Prostate gland (tissue), 2 donors: ENCODE results near the gene LIM2. TPM values are rescaled to one million over a fixed set of nuclear protein-coding genes. Genes with fewer than 3 reads are reported as not detected.

ENCODE experiments used
- DNase-seq: peaks from one replicate; pipeline ENCODE4 v3.0.0-alpha.2; 2019; ENCODE audit warnings: low spot score
- H3K27ac ChIP-seq, 2 donors: fragments of 200-600 bp; sonication (generic); 2 replicates each; pipeline ENCODE4 v1.5.1; 2017 to 2019
- H3K27me3 ChIP-seq: fragments of 200-600 bp; sonication (generic); replicated peaks from 2 replicates; pipeline ENCODE4 v1.5.1; 2019; ENCODE audit not compliant: insufficient read depth
- H3K36me3 ChIP-seq, 2 donors: fragments of 200-600 bp; sonication (generic); 1 replicate in 1 of 2; 2 replicates in 1 of 2; pipeline versions ENCODE4 v1.5.1 to v1.8.1; 2017 to 2019
- H3K4me1 ChIP-seq: fragments of 200-600 bp; sonication (generic); replicated peaks from 2 replicates; pipeline ENCODE4 v1.5.1; 2019
- H3K4me3 ChIP-seq, 2 donors: fragments of 200-600 bp; sonication (generic); 2 replicates each; pipeline ENCODE4 v1.5.1; 2017 to 2019
- H3K9me3 ChIP-seq: fragments of 200-600 bp; sonication (generic); 2 replicates; pipeline ENCODE4 v1.5.1; 2017
- POLR2A ChIP-seq: fragments of 450-650 bp; IDR thresholded peaks from one replicate; pipeline ENCODE4 v1.6.1; 2016; ENCODE audit warnings: antibody characterized with exemption, mild to moderate bottlenecking
- POLR2AphosphoS5 ChIP-seq: sonication (generic); formaldehyde crosslinking; IDR thresholded peaks from one replicate; pipeline ENCODE4 v1.6.1; 2017; ENCODE audit warnings: antibody characterized with exemption
- WGBS: methylation state at CpG from one replicate; pipeline ENCODE4 v1.1.5; 2018; 5-methylcytosine and 5-hydroxymethylcytosine counted together
- intact Hi-C: fragments of 100-400 bp; cut with DNase I; formaldehyde crosslinking; loops from one replicate; pipeline ENCODE4 v1.14.2; 2022
- total RNA-seq, 2 donors: library from RNA; depleted of rRNA; stranded (reverse); fragments of >200 nt; gene quantifications; one replicate each; pipeline ENCODE4 v1.1.0, GENCODE V29; 2016
- TF ChIP-seq, protein P1 (sequence below), 4 experiments: fragments of 200-600 bp in 2 of 4; fragments of 450-650 bp in 2 of 4; sonication (generic) in 2 of 4; IDR thresholded peaks; 1 replicate in 3 of 4; 2 replicates in 1 of 4; pipeline ENCODE4 v1.5.1; 2016 to 2019; ENCODE audit warnings: antibody characterized with exemption in 4 of 4, mild to moderate bottlenecking in 2 of 4, moderate library complexity in 2 of 4

Gene LIM2, protein sequence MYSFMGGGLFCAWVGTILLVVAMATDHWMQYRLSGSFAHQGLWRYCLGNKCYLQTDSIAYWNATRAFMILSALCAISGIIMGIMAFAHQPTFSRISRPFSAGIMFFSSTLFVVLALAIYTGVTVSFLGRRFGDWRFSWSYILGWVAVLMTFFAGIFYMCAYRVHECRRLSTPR
- total RNA-seq = not detected

DNA sequence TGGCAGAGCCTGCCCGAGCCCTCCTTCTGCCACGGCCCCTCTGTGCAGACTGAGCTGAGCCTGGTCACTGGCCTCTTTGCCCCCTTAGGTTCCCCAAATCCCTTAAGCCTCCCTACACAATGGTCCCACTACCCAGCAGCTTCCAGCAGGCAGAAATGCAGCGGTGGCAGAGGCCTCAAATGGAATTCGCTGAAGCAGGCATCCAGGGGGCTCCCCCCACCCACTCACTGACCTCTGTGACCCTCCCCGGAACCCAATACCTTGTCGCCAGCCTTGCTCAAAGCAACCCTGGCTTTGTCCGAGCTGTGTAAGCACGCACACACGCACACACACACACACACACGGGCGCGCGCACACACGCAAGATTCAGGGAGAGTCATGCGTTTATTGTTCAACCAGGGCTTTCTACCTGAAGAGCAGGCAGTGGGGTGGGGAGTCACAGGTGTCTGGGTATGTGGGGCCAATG lies at the start of gene LIM2:
Gene LIM2 (minus strand): TSS at position 51 of the 466 bp plus-strand sequence. CDS start 531 bp downstream, outside the sequence.
- 65% methylated on average over 15 of the region's 15 CpGs for WGBS
- no peak within 1 kb of the TSS for H3K4me3 ChIP-seq
- TF ChIP-seq POLR2A = no peak
- TF ChIP-seq, protein P1, sequence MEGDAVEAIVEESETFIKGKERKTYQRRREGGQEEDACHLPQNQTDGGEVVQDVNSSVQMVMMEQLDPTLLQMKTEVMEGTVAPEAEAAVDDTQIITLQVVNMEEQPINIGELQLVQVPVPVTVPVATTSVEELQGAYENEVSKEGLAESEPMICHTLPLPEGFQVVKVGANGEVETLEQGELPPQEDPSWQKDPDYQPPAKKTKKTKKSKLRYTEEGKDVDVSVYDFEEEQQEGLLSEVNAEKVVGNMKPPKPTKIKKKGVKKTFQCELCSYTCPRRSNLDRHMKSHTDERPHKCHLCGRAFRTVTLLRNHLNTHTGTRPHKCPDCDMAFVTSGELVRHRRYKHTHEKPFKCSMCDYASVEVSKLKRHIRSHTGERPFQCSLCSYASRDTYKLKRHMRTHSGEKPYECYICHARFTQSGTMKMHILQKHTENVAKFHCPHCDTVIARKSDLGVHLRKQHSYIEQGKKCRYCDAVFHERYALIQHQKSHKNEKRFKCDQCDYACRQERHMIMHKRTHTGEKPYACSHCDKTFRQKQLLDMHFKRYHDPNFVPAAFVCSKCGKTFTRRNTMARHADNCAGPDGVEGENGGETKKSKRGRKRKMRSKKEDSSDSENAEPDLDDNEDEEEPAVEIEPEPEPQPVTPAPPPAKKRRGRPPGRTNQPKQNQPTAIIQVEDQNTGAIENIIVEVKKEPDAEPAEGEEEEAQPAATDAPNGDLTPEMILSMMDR (IDR thresholded peaks at IDR 0.05) = no peak
- TF ChIP-seq POLR2AphosphoS5 = no peak
- intact Hi-C loops = no loop called here
- no peaks in the 10 kb centered on the region for H3K9me3 ChIP-seq
- DNase-seq = no peak
- H3K36me3 ChIP-seq = no peaks in the 10 kb centered on the region
- no peaks in the 10 kb centered on the region for H3K4me1 ChIP-seq
- H3K27me3 ChIP-seq = no peaks in the 10 kb centered on the region
- H3K27ac ChIP-seq = no peak within 1 kb of the TSS

DNA sequence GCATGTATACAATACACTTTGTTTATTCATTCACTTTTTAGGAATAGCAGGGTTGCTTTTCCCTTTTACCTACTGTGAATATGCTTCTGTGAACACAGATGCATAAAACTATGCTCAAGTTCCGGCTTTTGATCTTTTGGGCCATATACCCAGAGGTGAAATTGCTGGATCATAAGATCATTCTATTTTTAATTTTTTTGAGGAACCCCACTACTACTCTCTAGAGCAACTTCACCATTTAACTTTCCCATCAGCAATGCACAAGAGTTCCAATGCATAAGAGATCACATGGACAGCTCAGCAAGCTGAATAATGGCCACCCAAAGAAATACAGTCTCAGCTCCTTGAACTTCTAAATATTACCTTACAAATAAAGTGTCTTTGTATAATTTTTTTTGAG lies 46.7 kb upstream of the LIM2 start:
- 79% methylated on average over 1 of the region's 1 CpG for WGBS
- DNase-seq = no peak
- no peaks in the 10 kb centered on the region for H3K27me3 ChIP-seq

DNA sequence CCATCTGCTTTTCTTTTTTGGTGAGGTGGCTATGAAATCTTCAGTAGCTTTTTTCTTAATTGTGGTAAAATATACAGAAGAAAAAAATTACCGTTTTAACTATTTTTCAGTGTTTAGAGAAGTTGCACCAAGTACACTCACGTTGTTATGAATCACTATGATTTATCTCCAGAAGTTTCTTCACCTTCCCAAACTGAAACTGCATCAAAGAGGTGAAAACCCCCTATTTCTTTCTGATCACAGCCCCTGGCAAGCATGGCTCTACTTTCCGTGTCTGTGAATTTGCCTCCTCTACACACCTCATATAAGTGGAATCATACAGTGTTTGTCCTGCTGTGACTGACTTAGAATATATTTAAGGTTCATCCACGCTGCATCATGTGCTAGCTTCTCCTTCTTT lies 45.3 kb upstream of the LIM2 start:
- intact Hi-C loops = no loop called here

More for the DNA sequence above, 46.7 kb upstream of the LIM2 start:
- H3K9me3 ChIP-seq = no peaks in the 10 kb centered on the region
- no peaks in the 10 kb centered on the region for H3K36me3 ChIP-seq
- intact Hi-C loops = no loop called here
- TF ChIP-seq POLR2AphosphoS5 (no peak), POLR2A (no peak)
- TF ChIP-seq, protein P1 (IDR thresholded peaks at IDR 0.05) = no peak
- no peak overlapping the region for H3K4me3 ChIP-seq
- H3K4me1 ChIP-seq = no peaks in the 10 kb centered on the region
- H3K27ac ChIP-seq = no peak overlapping the region

DNA sequence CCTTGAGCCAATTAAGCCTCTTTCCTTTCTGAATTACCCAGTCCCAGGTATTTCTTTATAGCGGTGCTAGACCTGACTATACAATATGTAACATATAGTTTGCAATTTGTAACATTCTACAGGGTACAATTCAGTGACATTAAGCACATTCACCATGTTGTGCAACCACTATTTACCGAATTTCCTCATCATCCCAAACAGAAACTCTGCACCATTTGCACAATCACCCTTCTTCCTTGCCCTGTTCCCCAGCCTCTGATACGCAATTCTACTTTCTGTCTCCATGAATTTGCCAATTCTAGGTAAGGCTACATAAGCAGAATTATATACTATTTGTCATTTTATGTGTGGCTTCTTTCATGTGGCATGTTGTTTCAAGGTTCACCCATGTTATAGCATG lies 43.4 kb upstream of the LIM2 start:
- Histone ChIP-seq H3K9me3 (no peaks in the 10 kb centered on the region), H3K27ac (no peak overlapping the region), H3K36me3 (no peaks in the 10 kb centered on the region), H3K4me1 (no peaks in the 10 kb centered on the region), H3K4me3 (no peak overlapping the region), H3K27me3 (no peaks in the 10 kb centered on the region)
- intact Hi-C loops = no loop called here
- 59% methylated on average over 3 of the region's 3 CpGs for WGBS
- no peak for TF ChIP-seq POLR2AphosphoS5
- TF ChIP-seq POLR2A = no peak
- TF ChIP-seq, protein P1 (IDR thresholded peaks at IDR 0.05) = no peak
- DNase-seq = no peak

More for the DNA sequence above, 45.3 kb upstream of the LIM2 start:
- DNase-seq = no peak
- Histone ChIP-seq H3K4me1 (no peaks in the 10 kb centered on the region), H3K9me3 (no peaks in the 10 kb centered on the region), H3K27me3 (no peaks in the 10 kb centered on the region), H3K36me3 (no peaks in the 10 kb centered on the region), H3K4me3 (no peak overlapping the region), H3K27ac (no peak overlapping the region)
- TF ChIP-seq POLR2AphosphoS5 (no peak), POLR2A (no peak)
- TF ChIP-seq, protein P1 (IDR thresholded peaks at IDR 0.05) = no peak
- 47% methylated on average over 4 of the region's 4 CpGs for WGBS

DNA sequence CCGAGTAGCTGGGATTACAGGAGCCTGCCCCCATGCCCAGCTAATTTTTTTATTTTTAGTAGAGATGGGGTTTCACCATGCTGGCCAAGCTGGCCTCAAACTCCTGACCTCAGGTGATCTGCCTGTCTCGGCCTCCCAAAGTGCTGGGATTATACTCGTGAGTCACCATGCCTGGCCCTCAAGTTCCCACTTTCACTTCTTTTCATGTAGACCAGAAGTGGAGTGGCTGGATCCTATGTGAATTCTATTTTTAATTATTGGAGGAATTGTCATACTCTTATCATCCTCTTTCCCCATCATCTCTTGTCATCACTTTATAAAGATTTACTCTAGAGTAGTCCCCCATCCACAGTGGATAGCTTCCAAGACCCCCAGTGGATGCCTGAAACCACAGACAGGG lies 42.4 kb upstream of the LIM2 start:
- intact Hi-C loops = no loop called here

More for the DNA sequence above, 42.4 kb upstream of the LIM2 start:
- Histone ChIP-seq H3K4me3 (no peak overlapping the region), H3K4me1 (no peaks in the 10 kb centered on the region), H3K27me3 (no peaks in the 10 kb centered on the region), H3K9me3 (no peaks in the 10 kb centered on the region), H3K27ac (no peak overlapping the region), H3K36me3 (no peaks in the 10 kb centered on the region)
- WGBS = 64% methylated on average over 3 of the region's 3 CpGs
- TF ChIP-seq, protein P1 (IDR thresholded peaks at IDR 0.05) = no peak
- no peak for DNase-seq
